Neuron (in vitro differentiated cells): ENCODE measurements around the gene CRYZ.
A peak's percentile ranks its signal among the peaks of the same experiment; 100 is the strongest.

Source experiments
- H2AFZ ChIP-seq: one replicate; pipeline ENCODE4 v1.6.1; 2013; ENCODE audit warnings: low read depth, mild to moderate bottlenecking, inconsistent platforms, low read length, moderate library complexity
- H3K27me3 ChIP-seq: one replicate; pipeline ENCODE4 v1.6.1; 2013; ENCODE audit warnings: low read length; ENCODE audit not compliant: insufficient read depth
- H3K36me3 ChIP-seq: one replicate; pipeline ENCODE4 v1.6.1; 2013; ENCODE audit warnings: low read length; ENCODE audit not compliant: insufficient read depth
- H3K4me1 ChIP-seq: one replicate; pipeline ENCODE4 v1.6.1; 2013; ENCODE audit warnings: low read length; ENCODE audit not compliant: insufficient read depth
- H3K4me3 ChIP-seq: 2 replicates; pipeline ENCODE4 v1.5.1; 2013; ENCODE audit warnings: mild to moderate bottlenecking, low read length, moderate library complexity
- H3K9me3 ChIP-seq: one replicate; pipeline ENCODE4 v1.6.1; 2013; ENCODE audit warnings: low read length

The CRYZ gene

DNA sequence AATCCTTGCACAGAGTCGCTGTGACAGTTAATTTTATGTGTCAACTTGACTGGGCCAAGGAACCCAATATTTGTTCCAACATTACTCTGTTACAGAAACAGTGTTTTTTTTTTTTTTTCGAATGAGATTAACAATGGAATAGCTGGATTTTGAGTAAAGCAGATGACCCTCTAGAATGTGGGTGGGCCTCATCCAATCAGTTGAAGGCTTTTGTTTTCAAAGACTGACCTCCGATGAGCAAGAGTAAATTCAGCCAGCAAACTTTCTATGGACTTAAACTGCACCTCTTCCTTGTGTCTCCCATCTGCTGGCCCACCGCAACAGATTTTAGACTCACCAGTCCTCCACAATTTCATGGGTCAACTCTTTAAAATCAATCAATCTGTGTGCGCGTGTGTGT is 17.0 kb downstream of the CRYZ start:
- Histone ChIP-seq H3K4me3 (no peak overlapping the region), H3K4me1 (no peaks in the 10 kb centered on the region), H3K27me3 (no peaks in the 10 kb centered on the region), H3K36me3 (peaks cover 3% of the 10 kb centered on the region), H2AFZ (no peak overlapping the region), H3K9me3 (no peaks in the 10 kb centered on the region)

DNA sequence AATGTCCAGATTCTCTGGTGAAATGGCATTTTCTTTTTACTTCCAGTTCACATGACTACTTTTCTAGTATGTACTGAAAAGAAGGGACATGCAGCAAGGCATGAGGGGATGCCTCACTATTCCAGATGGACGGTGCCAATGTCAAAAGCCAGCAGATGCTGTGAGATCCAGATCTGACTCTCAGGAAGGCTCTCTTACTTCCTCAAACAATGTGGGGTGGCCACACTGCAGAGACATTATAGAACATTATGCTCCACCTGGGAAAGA is 17.7 kb downstream of the CRYZ start:
- Histone ChIP-seq H3K27me3 (no peaks in the 10 kb centered on the region), H3K4me3 (no peak overlapping the region), H2AFZ (no peak overlapping the region), H3K4me1 (no peaks in the 10 kb centered on the region), H3K36me3 (peaks cover 3% of the 10 kb centered on the region), H3K9me3 (no peaks in the 10 kb centered on the region)

DNA sequence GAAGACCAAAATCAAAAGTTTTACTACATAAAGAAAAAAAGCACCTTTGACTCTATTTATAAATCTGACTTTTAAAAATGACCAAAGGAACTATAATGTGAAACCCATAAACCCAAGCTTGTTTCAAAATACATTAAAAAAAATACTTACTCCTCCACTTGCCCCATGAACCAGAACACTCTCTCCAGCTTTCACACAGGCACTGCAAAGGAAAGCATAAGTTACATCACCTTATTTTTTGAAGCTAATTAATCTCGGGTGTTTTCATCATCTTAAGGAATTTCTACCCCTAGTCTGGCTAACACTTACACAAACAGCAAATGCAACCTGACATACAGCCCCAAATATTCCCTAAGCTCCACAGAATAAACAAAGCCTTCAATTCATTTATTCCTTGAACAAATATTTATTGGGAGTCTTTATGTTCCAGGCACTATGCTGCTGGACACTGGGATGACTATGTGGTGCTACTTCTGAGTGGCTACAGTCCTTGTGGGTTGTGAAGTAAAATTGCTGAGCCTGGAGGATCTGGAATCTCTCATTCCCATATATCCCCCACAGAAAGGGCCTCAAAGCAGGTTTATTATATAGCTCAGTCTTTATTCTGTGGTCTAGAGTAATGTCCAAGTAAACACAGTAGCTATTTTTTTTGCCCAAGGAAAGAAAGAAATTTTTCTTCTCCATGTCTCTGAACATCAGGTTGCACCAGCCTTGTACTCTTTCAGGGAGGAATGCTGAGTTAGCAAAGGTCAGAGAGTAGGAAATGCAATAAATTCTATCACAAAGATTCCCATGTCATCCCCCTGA is 18.2 kb downstream of the CRYZ start:
- Histone ChIP-seq H3K36me3 (peaks cover 3% of the 10 kb centered on the region), H3K4me1 (no peaks in the 10 kb centered on the region), H3K27me3 (no peaks in the 10 kb centered on the region), H3K9me3 (no peaks in the 10 kb centered on the region), H2AFZ (no peak overlapping the region), H3K4me3 (no peak overlapping the region)

DNA sequence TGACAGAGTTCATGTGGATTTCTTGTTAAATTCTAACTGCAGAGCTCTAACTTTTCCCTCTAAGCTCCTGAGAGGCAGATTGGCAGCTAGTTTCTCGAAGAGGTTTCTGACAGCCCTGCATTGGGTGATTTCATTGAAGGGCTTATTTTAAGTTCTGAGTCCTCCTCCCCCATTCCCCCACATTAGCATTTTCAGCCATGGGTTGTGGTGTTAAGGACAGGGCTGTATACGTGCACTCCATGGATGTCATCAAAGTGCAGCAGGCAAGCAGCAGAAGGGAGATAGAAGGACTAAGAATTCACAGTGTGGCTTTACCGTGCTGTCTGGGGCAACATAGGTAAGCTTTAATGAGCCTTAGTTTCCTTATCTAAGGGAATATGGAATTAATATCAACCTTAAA is 19.0 kb downstream of the CRYZ start:
- H3K36me3 ChIP-seq = peaks cover 3% of the 10 kb centered on the region
- H3K9me3 ChIP-seq = no peaks in the 10 kb centered on the region

DNA sequence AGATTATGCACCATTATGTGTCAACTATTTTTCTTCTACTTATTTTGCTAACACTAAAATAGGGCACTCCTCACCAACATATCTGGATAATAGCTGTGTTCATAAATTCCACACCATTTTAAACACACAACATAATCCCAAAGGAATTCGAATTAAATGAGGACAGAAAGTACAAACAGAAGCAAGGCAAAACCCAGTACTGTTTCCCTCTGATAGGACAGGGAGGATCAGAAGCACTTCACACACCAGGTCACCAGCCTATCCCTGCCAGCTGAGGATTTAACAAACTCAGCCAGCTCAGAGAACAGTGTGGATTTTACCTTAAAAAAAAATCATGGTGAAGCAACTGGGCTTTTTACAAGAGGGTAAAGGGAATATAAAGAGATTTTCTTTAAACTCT is 20.0 kb downstream of the CRYZ start:
- no peak overlapping the region for H2AFZ ChIP-seq
- no peaks in the 10 kb centered on the region for H3K27me3 ChIP-seq
- H3K9me3 ChIP-seq = no peaks in the 10 kb centered on the region
- peaks cover 3% of the 10 kb centered on the region for H3K36me3 ChIP-seq
- no peaks in the 10 kb centered on the region for H3K4me1 ChIP-seq
- no peak overlapping the region for H3K4me3 ChIP-seq

More for the DNA sequence above, 19.0 kb downstream of the CRYZ start:
- no peak overlapping the region for H2AFZ ChIP-seq
- no peaks in the 10 kb centered on the region for H3K4me1 ChIP-seq
- H3K27me3 ChIP-seq = no peaks in the 10 kb centered on the region
- no peak overlapping the region for H3K4me3 ChIP-seq

DNA sequence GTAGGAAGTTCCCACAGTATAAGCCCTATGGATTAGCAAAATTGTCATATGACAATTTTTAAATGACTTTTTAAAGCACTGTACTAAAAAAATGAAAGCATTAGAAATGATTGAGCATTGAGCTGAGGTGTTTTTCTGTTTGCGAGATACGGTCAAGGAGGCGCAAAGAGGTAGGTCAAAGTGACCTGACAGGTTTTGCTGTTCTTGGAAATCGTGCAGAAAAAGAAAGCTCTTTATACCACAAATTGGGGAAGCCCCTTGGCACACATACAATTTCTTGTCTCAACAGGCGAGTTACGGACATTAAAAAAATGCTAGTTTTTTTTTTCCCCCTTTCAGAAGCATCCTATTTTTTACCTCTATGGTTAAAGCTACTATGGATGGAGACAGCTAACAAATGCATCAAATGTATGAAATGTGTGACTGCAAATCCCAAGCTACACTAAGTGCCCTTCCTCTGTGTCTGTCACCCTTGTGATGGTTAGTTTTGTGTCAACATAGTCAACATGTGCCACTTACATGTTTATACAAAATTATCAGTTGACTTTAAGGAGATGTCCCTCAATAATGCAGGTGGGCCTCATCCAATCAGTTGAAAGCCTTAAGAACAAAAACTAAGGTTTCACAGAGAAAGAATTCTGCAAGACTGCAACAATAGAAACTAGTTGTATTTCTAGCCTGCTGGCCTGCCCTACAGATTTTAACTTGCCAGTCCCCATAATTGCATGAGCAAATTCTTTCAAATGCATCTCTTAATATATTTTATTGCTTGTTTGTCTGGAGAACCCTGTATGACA is 29.3 kb downstream of the CRYZ start:
- H3K27me3 ChIP-seq = no peaks in the 10 kb centered on the region
- H3K4me1 ChIP-seq = no peaks in the 10 kb centered on the region
- H3K9me3 ChIP-seq = no peaks in the 10 kb centered on the region
- H3K4me3 ChIP-seq = no peak overlapping the region
- H2AFZ ChIP-seq = no peak overlapping the region
- no peaks in the 10 kb centered on the region for H3K36me3 ChIP-seq

DNA sequence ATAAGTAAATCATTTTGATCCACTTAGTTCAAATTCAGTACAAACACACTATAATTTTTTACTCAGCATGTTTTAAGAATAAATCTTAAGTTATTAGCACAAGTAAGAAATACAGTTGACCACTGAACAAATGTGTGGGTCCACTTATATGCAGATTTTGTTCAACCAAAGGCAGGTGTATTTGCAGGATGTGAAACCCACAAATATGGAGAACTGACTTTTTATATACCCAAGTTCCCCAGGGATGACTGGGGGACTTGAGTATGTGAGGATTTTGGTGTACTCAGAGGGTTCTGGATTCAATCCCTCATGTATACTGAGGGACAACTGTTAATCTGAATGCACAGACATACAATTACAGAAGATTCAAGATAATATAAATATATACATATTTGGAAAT is 33.5 kb downstream of the CRYZ start:
- no peaks in the 10 kb centered on the region for H3K9me3 ChIP-seq
- no peaks in the 10 kb centered on the region for H3K4me1 ChIP-seq
- H3K4me3 ChIP-seq = no peak overlapping the region
- H3K27me3 ChIP-seq = no peaks in the 10 kb centered on the region
- H2AFZ ChIP-seq = no peak overlapping the region
- no peaks in the 10 kb centered on the region for H3K36me3 ChIP-seq

DNA sequence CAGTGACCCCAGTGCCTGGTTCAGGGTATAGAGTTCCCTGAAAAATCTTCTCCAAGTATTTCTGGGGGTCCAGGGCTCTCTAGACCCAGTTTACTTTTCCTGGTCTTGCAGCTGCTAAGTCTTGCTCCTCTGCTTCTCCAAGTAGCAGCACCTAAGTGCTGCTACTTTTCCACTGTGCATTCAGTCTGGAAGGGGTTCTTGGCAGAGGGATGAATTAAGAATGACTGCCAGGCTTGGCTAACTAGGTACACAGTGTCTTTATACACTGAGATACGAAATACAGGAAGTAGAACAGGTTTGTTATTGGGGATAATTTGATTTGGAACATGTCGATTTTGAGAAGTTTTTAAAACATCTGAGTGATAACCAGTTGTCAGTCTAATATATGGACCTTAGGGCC is 35.0 kb downstream of the CRYZ start:
- H3K4me3 ChIP-seq = no peak overlapping the region
- H3K27me3 ChIP-seq = no peaks in the 10 kb centered on the region
- H3K36me3 ChIP-seq = no peaks in the 10 kb centered on the region
- no peaks in the 10 kb centered on the region for H3K4me1 ChIP-seq
- H3K9me3 ChIP-seq = no peaks in the 10 kb centered on the region
- H2AFZ ChIP-seq = no peak overlapping the region

DNA sequence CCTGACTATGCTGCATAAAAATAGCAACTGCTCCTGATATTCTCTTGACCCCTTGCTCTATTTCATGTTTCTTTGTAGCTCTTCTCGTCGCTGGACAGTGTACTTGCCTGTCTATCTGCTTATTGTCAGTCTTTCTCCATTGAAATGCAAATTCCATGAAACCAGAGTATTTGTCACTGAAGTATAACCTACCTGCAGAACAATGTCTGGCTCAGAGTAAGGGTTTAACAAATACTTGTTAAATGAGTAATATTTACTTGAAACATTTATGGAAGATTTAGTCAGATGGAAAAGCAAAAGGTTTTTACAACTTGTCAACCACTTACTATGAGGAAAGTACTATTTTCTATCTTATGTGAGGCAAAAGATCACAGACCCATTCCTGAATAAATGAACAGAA is 39.4 kb downstream of the CRYZ start:
- no peaks in the 10 kb centered on the region for H3K27me3 ChIP-seq
- H3K9me3 ChIP-seq = no peaks in the 10 kb centered on the region
- H2AFZ ChIP-seq = no peak overlapping the region
- no peaks in the 10 kb centered on the region for H3K36me3 ChIP-seq
- no peak overlapping the region for H3K4me3 ChIP-seq
- peaks cover 8% of the 10 kb centered on the region for H3K4me1 ChIP-seq

DNA sequence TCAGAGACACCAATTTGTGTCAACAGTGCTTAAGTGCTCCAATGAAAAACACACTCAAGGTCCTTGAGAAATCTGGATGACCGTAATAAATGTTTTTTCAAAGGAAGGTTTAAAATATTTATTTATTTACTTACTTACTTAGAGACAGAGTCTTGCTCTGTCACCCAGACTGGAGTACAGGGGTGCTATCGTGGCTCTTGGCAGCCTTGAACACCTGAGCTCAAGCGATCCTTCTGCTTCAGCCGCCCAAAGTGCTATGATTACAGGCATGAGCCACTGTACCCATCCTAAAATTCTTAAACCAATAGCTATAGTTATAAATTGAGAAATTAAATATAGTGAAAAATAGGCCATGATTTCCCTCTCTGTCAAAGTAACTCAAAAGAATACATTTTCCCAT is 41.9 kb downstream of the CRYZ start:
- Histone ChIP-seq H3K4me1 (peaks cover 15% of the 10 kb centered on the region), H3K36me3 (no peaks in the 10 kb centered on the region), H3K27me3 (no peaks in the 10 kb centered on the region), H3K4me3 (no peak overlapping the region), H2AFZ (no peak overlapping the region), H3K9me3 (no peaks in the 10 kb centered on the region)

DNA sequence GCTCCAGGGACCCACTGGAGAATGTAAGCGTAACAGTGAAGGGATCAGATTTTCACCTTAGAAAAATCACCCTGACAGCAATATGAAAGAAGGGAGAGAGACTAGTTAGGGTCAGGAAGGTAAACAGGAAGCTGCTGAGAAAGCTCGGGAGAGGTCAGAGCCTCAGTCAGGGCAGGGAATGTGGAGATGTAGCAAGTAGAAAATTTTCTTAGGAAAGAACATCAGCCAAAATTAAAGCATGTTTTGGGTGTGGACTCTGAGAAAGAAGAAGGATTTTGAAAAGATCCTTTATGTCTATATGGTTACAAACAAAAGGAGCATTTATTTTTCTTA is 42.5 kb downstream of the CRYZ start:
- Histone ChIP-seq H3K4me1 (peaks cover 15% of the 10 kb centered on the region), H3K9me3 (no peaks in the 10 kb centered on the region), H3K4me3 (no peak overlapping the region), H2AFZ (peak overlapping the region; percentile 63), H3K36me3 (no peaks in the 10 kb centered on the region), H3K27me3 (no peaks in the 10 kb centered on the region)

DNA sequence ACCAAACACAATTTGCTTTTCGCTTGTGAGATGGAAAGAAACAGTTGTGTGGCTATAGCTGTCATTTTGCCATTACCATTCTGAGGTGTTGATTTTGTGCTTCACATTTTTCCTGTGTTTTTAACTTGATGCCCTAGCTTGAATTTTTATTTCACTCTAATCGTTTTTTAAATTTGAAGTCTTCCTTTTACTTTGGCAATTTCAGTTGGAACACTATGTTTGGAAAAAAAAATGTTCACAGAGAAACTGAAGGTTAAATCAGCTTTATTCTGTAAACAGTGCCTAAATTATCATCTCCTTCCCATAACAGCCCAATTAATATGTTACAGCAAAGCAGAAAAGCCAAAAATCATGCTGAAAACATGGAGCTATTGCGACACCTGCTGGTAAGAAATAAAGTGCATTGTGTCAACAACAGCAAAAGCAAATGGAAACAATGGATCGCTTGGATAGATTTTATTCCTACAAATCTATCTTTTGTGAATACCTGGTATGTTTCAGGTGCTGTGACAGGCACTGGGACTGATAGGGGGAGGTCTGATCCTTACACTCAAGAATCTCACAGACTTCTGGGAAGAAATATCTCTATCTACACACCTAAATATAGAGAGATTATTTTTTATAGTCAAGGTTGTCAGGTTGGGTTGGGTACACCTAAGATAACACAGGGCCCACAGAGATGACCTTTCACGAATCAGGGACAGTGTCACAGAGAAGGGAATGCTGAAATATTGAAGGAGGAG is 43.1 kb downstream of the CRYZ start:
- Histone ChIP-seq H3K4me1 (peaks cover 15% of the 10 kb centered on the region), H2AFZ (peak overlapping the region; percentile 63), H3K9me3 (no peaks in the 10 kb centered on the region), H3K4me3 (no peak overlapping the region), H3K36me3 (no peaks in the 10 kb centered on the region), H3K27me3 (no peaks in the 10 kb centered on the region)

DNA sequence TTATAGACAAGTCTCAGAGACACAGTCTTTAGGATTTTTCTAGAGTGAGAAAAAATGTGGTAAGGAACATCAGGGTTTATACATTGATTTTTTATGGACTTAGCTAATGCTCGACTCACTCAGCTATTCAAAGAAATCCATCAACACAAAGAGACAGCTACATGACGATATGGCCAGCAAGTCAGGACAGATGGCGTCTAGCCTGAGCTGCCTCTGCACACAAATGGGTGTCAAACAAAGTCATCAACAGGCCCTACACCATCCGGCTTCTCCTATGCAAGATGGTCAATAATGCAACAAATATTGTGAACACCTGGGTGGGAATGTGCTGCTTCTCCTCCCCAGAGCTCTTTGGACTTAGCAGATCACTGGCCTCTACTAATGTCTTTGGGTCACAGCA is 45.9 kb downstream of the CRYZ start:
- no peaks in the 10 kb centered on the region for H3K9me3 ChIP-seq
- H3K4me1 ChIP-seq = peaks cover 15% of the 10 kb centered on the region
- no peak overlapping the region for H3K4me3 ChIP-seq
- H2AFZ ChIP-seq = no peak overlapping the region
- no peaks in the 10 kb centered on the region for H3K27me3 ChIP-seq
- H3K36me3 ChIP-seq = no peaks in the 10 kb centered on the region
